IMR-90 (cell line): Measurements from ENCODE around the gene L3MBTL3.

ENCODE experiments used
- BHLHE40 ChIP-seq: fragments of 150-350 bp; IDR thresholded peaks from 2 replicates; pipeline ENCODE4 v1.6.1; 2016; ENCODE audit warnings: mild to moderate bottlenecking, low read depth, low read length
- CTCF ChIP-seq: conservative IDR thresholded peaks from 2 replicates; pipeline ENCODE4 v1.5.1; 2012; ENCODE audit warnings: mild to moderate bottlenecking, low read depth, low read length, improper control_type of control experiment
- ELK1 ChIP-seq: fragments of 150-350 bp; IDR thresholded peaks from 2 replicates; pipeline ENCODE4 v1.6.1; 2016; ENCODE audit warnings: low read depth, mild to moderate bottlenecking, low read length, moderate library complexity, borderline replicate concordance
- MAFK ChIP-seq: IDR thresholded peaks from 2 replicates; pipeline ENCODE4 v1.6.1; 2012; ENCODE audit warnings: low read depth, low read length, improper control_type of control experiment
- MXI1 ChIP-seq: IDR thresholded peaks from 2 replicates; pipeline ENCODE4 v1.6.1; 2012; ENCODE audit warnings: low read depth, mild to moderate bottlenecking, low read length, moderate library complexity, borderline replicate concordance
- NFE2L2 ChIP-seq: fragments of 150-350 bp; IDR thresholded peaks from 2 replicates; pipeline ENCODE4 v1.6.1; 2016; ENCODE audit warnings: low read depth, mild to moderate bottlenecking, low read length
- POLR2A ChIP-seq: IDR thresholded peaks from 2 replicates; pipeline ENCODE4 v1.6.1; 2012; ENCODE audit warnings: mild to moderate bottlenecking, low read depth, low read length
- RAD21 ChIP-seq: IDR thresholded peaks from 2 replicates; pipeline ENCODE4 v1.6.1; 2012; ENCODE audit warnings: low read length, improper control_type of control experiment
- RCOR1 ChIP-seq: IDR thresholded peaks from 2 replicates; pipeline ENCODE4 v1.6.1; 2012; ENCODE audit warnings: mild to moderate bottlenecking, low read length, improper control_type of control experiment; ENCODE audit not compliant: insufficient replicate concordance
- TF ChIP-seq, protein P1 (sequence below): fragments of 150-350 bp; IDR thresholded peaks from 2 replicates; pipeline ENCODE4 v1.6.1; 2017; ENCODE audit warnings: mild to moderate bottlenecking, antibody characterized with exemption, low read length, low read depth

DNA sequence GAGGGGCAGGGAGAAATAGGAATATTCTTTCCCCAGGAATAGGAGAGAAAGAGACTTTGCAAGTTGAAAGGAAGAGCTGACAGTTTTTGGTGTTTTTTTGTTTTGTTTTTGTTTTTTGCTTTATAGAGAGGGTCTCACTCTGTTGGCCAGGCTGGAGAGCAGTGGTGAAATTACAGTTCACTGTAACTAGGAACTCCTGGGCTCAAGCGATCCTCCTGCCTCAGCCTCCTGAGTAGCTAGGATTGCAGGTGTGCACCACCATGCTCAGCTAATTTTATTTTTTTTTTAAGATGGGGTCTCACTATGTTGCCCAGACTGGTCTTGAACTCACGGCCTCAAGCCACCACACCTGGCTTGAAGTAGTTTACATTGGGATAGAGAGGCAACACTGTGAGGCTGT lies 8.0 kb upstream of the L3MBTL3 start:
- TF ChIP-seq CTCF (no peak), POLR2A (no peak), NFE2L2 (no peak), BHLHE40 (no peak), MAFK (no peak), RAD21 (no peak), RCOR1 (no peak), MXI1 (no peak), ELK1 (no peak)
- TF ChIP-seq, protein P1, sequence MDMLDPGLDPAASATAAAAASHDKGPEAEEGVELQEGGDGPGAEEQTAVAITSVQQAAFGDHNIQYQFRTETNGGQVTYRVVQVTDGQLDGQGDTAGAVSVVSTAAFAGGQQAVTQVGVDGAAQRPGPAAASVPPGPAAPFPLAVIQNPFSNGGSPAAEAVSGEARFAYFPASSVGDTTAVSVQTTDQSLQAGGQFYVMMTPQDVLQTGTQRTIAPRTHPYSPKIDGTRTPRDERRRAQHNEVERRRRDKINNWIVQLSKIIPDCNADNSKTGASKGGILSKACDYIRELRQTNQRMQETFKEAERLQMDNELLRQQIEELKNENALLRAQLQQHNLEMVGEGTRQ, result no peak
